ENCODE results near the gene AGPAT1.
A peak's percentile ranks its signal among the peaks of the same experiment; 100 is the strongest.
"Not testable (repeated sequence)": the region's sequence is repeated elsewhere in the genome, so short reads cannot be mapped to it uniquely, and the experiment has no call there.

AGPAT1 gene

GRCh38 chr6:32151181-32151862, 24.6 kb downstream of the AGPAT1 start:
- no peak for DNase-seq (ENCODE audit: insufficient read length, low spot score)
- FAIRE-seq, result no peak

GRCh38 chr6:32149932-32150870, 25.7 kb downstream of the AGPAT1 start:
- FAIRE-seq (no peak), DNase-seq (ENCODE audit: insufficient read length, low spot score) (no peak)

DNA sequence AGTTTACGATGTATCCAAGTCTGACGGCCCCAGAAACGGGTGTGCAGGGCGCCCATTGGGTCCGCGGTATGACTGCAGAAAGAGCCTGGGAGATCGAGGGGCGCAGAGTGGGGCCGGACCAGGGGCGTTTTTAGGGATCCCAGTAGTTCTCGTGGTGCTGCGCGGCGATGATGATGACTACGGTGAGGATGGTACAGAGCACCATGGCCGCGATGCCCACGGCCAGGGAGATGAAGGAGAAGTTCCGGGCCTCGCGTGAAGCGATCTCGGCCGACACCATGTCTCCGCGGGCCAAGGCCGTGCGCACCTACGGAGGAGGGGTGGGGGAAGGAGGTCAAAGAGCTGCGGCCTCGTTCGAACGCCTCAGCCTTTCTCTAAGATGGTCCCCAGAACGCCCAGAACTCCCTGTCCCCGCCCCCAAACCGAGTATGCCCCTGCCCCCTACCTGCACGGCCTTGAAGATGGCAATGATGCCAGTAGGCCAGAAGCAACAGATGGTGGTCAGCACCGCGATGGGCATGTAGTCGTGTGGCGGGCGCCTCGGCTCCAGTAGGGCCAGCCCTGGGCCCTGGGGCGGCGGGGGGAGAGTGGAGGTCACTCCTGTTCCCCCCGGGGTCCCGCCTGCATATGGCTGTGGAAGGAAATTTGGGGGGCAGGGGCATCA, 26.7 kb downstream of the AGPAT1 start:
- DNase-seq (ENCODE audit: insufficient read length, low spot score), result no peak
- FAIRE-seq, result no peak

DNA sequence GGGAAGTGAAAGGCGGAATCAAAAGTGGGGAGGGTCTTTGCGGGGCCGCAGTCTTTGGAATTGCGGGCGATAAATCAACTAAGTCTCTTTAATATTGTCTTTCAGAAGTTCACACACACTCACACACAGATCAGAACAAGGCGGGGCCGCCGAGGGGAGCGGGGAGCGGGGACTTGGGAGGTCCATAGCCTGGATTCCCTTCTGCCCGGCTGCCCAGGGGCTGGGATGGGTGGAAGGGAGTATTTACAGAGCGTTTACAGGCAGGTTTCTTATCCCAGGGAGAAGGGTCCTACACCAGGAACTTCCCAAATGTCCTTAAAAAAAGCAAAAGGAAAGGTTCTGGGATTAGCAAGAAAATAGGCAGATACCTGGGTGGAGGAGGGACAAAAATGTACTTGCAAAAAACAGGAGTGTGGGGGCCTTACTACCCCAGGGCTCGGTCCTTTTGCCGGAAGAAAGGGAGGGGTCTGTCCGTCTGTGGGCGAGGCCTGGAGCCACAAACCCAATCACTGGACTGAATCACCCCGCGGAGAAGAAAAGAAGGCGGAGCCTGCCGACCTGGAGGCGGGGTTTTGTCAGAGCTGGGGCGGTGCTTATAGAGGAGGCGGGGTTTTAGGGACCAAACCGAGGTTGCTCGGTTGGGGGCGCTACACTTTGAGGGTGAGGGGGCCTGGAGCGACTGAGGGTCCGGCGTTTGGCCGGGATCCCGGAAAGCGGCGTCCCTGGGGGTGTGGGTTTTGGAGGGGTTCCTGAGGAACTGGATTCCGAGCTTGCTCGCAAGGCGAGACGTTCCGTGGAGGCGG, 27.4 kb downstream of the AGPAT1 start:
- no peak for FAIRE-seq
- no peak for DNase-seq (ENCODE audit: insufficient read length, low spot score)

- no peak for FAIRE-seq
- no peak for DNase-seq (ENCODE audit: insufficient read length, low spot score)
These were observed 28.3 kb downstream of the AGPAT1 start for GRCh38 chr6:32147401-32148132.

DNA sequence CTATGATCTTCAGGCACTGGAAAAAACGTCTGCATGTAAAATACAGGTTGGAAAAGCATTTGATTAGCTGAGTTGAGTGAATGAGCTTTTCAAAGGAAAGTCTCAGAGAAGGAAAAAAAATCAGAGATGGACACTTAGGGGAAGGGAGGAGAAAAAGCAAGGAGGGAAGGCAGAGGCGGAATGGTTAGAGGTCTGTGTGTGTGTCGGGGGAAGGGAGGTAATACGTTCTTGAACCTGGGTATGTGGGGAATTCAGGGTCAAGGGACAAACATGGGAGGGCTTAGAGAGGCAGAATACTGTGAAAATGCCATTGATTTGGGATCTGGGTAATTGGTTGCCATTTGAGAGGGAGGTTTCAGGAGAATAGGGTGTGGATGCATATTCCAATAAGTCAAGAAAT, 29.2 kb downstream of the AGPAT1 start:
- DNase-seq (ENCODE audit: insufficient read length, low spot score), result no peak

DNA sequence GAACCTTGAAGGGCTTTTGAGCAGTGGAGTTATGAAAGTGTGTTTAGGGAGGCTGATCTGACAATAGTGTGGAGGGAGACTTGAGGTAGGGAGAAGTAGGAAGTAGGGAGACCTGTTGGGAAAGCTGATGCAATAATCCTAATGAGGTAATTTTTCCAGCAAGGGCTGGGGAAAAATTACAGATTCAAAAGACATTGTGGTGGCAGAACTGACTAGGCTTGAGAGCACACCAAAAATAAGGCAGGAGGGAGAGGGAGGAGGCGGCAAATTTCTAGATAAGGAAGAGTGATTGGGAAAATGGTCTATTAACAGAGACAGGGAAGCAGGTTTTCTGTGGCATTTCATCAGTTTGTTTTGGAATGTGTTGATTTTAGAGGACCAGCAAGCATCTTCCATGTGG, 29.6 kb downstream of the AGPAT1 start:
- FAIRE-seq, result no peak
- no peak for DNase-seq (ENCODE audit: insufficient read length, low spot score)

More for the DNA sequence above, 29.2 kb downstream of the AGPAT1 start:
- FAIRE-seq, result no peak

DNA sequence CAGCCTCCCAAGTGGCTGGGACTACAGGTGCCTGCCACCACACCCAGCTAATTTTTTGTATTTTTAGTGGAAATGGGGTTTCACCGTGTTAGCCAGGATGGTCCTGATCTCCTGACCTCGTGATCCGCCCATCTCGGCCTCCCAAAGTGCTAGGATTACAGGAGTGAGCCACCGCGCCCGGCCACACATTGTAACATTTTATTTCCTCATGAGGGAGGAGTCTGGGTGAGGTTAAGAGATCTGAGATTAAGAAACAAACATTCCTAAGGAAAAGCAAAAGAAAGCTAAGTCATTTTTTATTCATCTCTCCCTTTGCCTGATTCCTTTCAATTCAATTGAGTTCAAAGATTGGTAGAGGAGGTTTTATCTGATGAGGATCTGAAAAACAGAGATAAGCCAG, 31.6 kb downstream of the AGPAT1 start:
- not testable (repeated sequence) for FAIRE-seq; DNase-seq (ENCODE audit: insufficient read length, low spot score)

- DNase-seq (ENCODE audit: insufficient read length, low spot score) (no peak), FAIRE-seq (no peak)
These were observed 35.4 kb downstream of the AGPAT1 start for GRCh38 chr6:32140420-32141046.

DNA sequence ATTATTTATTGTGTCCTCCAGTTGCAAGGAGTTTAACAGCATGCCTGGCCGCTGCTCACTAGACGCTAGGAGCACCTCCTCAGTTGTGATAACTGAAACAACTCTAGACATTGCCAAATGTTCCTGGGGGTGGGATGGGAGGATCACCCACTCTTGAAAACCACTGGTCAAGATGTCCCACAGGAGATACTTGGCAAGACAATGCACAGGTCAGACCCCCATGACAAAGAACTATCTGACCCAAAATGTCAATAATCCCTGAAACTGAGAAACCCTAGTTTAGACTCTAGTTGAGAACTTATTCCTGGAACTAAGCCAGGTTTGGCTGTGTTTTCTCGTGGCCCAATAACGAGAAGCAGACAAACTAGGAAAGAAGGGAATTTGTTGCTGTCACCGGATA, 36.3 kb downstream of the AGPAT1 start:
- FAIRE-seq, result no peak

GRCh38 chr6:32137454-32137853, 38.4 kb downstream of the AGPAT1 start:
- DNase-seq (ENCODE audit: insufficient read length, low spot score) (no peak), FAIRE-seq (no peak)

More for the DNA sequence above, 36.3 kb downstream of the AGPAT1 start:
- no peak for DNase-seq (ENCODE audit: insufficient read length, low spot score)

- DNase-seq (ENCODE audit: insufficient read length, low spot score) (no peak), FAIRE-seq (no peak)
These were observed 42.1 kb downstream of the AGPAT1 start for GRCh38 chr6:32133786-32134185.

- DNase-seq (ENCODE audit: insufficient read length, low spot score) (no peak), FAIRE-seq (no peak)
These were observed 43.8 kb downstream of the AGPAT1 start for GRCh38 chr6:32132110-32132509.

GRCh38 chr6:32131439-32131948, 44.4 kb downstream of the AGPAT1 start:
- FAIRE-seq (no peak), DNase-seq (ENCODE audit: insufficient read length, low spot score) (no peak)

DNA sequence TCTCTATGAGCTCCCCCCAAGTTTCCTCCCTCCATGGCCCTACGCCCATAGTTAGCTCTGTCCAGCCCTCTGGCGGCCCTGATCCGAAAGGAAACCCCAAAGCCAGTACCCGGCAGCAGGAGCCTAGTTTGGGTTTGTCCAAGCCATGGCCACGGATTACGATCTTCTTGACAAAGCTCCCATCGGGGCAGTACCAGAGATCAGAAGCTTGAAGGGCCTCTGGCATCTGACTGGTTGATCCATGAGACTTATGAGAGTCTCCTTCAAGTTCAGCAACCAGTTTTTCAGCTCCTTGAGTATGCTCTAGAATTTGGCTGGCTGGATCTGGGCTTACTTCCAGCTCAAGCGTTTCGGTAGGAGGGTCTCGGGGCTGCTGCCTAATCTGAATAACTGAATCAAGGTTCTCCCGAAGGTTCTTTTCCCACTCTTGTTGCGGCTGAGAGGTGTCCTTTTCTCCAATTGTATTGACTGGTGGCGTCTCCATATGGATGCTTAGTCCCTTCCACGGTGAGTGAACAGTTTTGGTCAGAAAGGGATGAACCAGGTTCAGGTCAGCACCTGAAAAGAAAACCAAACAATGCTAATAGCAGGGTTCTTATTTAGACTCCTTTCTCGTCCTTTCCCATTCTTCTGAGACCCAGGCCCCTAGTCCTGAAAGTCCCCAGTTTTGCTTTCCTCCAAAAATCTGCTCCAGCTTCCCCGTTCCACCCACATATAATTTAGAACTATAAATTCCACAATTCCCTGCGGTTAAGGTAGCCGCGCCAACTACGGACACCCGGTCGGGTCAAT, 46.4 kb downstream of the AGPAT1 start:
- FAIRE-seq, result no peak
- DNase-seq (ENCODE audit: insufficient read length, low spot score), result no peak

GRCh38 chr6:32128751-32129296, 47.1 kb downstream of the AGPAT1 start:
- DNase-seq (ENCODE audit: insufficient read length, low spot score) (no peak), FAIRE-seq (no peak)

GRCh38 chr6:32127717-32128592, 47.9 kb downstream of the AGPAT1 start, which contains the start of gene ATF6B:
Gene ATF6B (minus strand): TSS chr6:32128246. CDS start chr6:32128207, 39 bp downstream.
- DNase-seq (ENCODE audit: insufficient read length, low spot score) (peak; percentile 96), FAIRE-seq (peak; percentile 92)
